GM21381 (cell line): ENCODE results near the gene ELOVL6.
"Not testable (repeated sequence)": the region's sequence is repeated elsewhere in the genome, so short reads cannot be mapped to it uniquely, and the experiment has no call there.

ENCODE experiments used
- ATAC-seq: cut with Tn5 transposase; IDR thresholded peaks from one replicate; pipeline ENCODE4 v1.9.1; 2021; ENCODE audit warnings: mild to moderate bottlenecking, moderate library complexity; ENCODE audit not compliant: unreplicated experiment

Gene ELOVL6

GRCh38 chr4:110196871-110197528 lies 1.4 kb downstream of the ELOVL6 start:
- peak; percentile 25 for ATAC-seq

GRCh38 chr4:110196206-110196870 lies 2.1 kb downstream of the ELOVL6 start:
- peak; percentile 28 for ATAC-seq

GRCh38 chr4:110195561-110196205 lies 2.7 kb downstream of the ELOVL6 start:
- peak; percentile 4 for ATAC-seq

- peak; percentile 59 for ATAC-seq
These were observed 4.3 kb downstream of the ELOVL6 start for GRCh38 chr4:110193822-110194761.

GRCh38 chr4:110193287-110193686 lies 5.1 kb downstream of the ELOVL6 start:
- not testable (repeated sequence) for ATAC-seq

- no peak for ATAC-seq
These were observed 8.2 kb downstream of the ELOVL6 start for GRCh38 chr4:110190249-110190648.

GRCh38 chr4:110188113-110188512 lies 10.3 kb downstream of the ELOVL6 start:
- peak; percentile 59 for ATAC-seq

- no peak for ATAC-seq
These were observed 13.6 kb downstream of the ELOVL6 start for GRCh38 chr4:110184791-110185155.

GRCh38 chr4:110184140-110184790 lies 14.2 kb downstream of the ELOVL6 start:
- ATAC-seq = no peak

GRCh38 chr4:110183643-110184042 lies 14.8 kb downstream of the ELOVL6 start:
- ATAC-seq = no peak

- ATAC-seq = no peak
These were observed 15.4 kb downstream of the ELOVL6 start for GRCh38 chr4:110183058-110183457.

- ATAC-seq = no peak
These were observed 16.5 kb downstream of the ELOVL6 start for GRCh38 chr4:110181890-110182289.

- no peak for ATAC-seq
These were observed 22.8 kb downstream of the ELOVL6 start for GRCh38 chr4:110175634-110176033.

GRCh38 chr4:110172972-110173371 lies 25.4 kb downstream of the ELOVL6 start:
- ATAC-seq = no peak

- ATAC-seq = no peak
These were observed 26.4 kb downstream of the ELOVL6 start for GRCh38 chr4:110171971-110172370.

- ATAC-seq = no peak
These were observed 27.6 kb downstream of the ELOVL6 start for GRCh38 chr4:110170861-110171260.

GRCh38 chr4:110165382-110166286 lies 32.8 kb downstream of the ELOVL6 start:
- ATAC-seq = peak; percentile 69

GRCh38 chr4:110164856-110165255 lies 33.6 kb downstream of the ELOVL6 start:
- ATAC-seq = no peak

- ATAC-seq = no peak
These were observed 34.2 kb downstream of the ELOVL6 start for GRCh38 chr4:110164251-110164650.
